PFSK-1 (cell line): ENCODE results near the gene PODXL2.

Experiments
- FOXP2 ChIP-seq: optimal IDR thresholded peaks from 2 replicates; pipeline ENCODE3; 2011; ENCODE audit warnings: borderline replicate concordance, control low read depth, inconsistent platforms; ENCODE audit not compliant: insufficient read depth; ENCODE audit errors: extremely low read length, extremely low read depth
- POLR2AphosphoS5 ChIP-seq: IDR thresholded peaks from 2 replicates; pipeline ENCODE4 v1.6.1; 2012; ENCODE audit warnings: low read depth, mild to moderate bottlenecking, control low read depth, low read length, moderate library complexity
- REST ChIP-seq, 2 experiments: IDR thresholded peaks; 2 replicates each; pipeline versions ENCODE4 v1.6.1 to v1.8.0; 2011 to 2012; ENCODE audit warnings: low read depth in 2 of 2, low read length in 2 of 2, control low read depth in 1 of 2, inconsistent platforms in 1 of 2, mild to moderate bottlenecking in 1 of 2, moderate library complexity in 1 of 2; ENCODE audit not compliant: insufficient read depth in 1 of 2
- SIN3A ChIP-seq: IDR thresholded peaks from 2 replicates; pipeline ENCODE4 v1.6.1; 2012; ENCODE audit warnings: mild to moderate bottlenecking, low read length, moderate library complexity, borderline replicate concordance; ENCODE audit not compliant: insufficient read depth
- TAF1 ChIP-seq: IDR thresholded peaks from 2 replicates; pipeline ENCODE4 v1.6.1; 2012; ENCODE audit warnings: low read length, control low read depth, borderline replicate concordance; ENCODE audit not compliant: insufficient read depth

The PODXL2 gene

GRCh38 chr3:127663151-127663550, 34.2 kb downstream of the PODXL2 start:
- TF ChIP-seq TAF1 = no peak
- TF ChIP-seq POLR2AphosphoS5 = no peak
- TF ChIP-seq REST (IDR thresholded peaks at IDR 0.05; ENCODE audit: insufficient read depth in 1 of 2, low read depth in 2 of 2, low read length in 2 of 2) = no peak
- TF ChIP-seq FOXP2 = no peak
- no peak for TF ChIP-seq SIN3A

GRCh38 chr3:127665165-127665564, 36.2 kb downstream of the PODXL2 start:
- TF ChIP-seq POLR2AphosphoS5 (no peak), REST (IDR thresholded peaks at IDR 0.05; ENCODE audit: insufficient read depth in 1 of 2, low read depth in 2 of 2, low read length in 2 of 2) (no peak), SIN3A (no peak), TAF1 (no peak), FOXP2 (no peak)

- no peak for TF ChIP-seq SIN3A
- TF ChIP-seq TAF1 = no peak
- TF ChIP-seq POLR2AphosphoS5 = no peak
- no peak for TF ChIP-seq REST (IDR thresholded peaks at IDR 0.05; ENCODE audit: insufficient read depth in 1 of 2, low read depth in 2 of 2, low read length in 2 of 2)
- no peak for TF ChIP-seq FOXP2
Observed at GRCh38 chr3:127665586-127665985, 36.6 kb downstream of the PODXL2 start.

GRCh38 chr3:127666676-127667075, 37.7 kb downstream of the PODXL2 start:
- TF ChIP-seq FOXP2 = no peak
- no peak for TF ChIP-seq POLR2AphosphoS5
- TF ChIP-seq TAF1 = no peak

GRCh38 chr3:127667119-127667681, 38.2 kb downstream of the PODXL2 start:
- no peak for TF ChIP-seq TAF1
- no peak for TF ChIP-seq REST (IDR thresholded peaks at IDR 0.05; ENCODE audit: insufficient read depth in 1 of 2, low read depth in 2 of 2, low read length in 2 of 2)
- no peak for TF ChIP-seq POLR2AphosphoS5
- TF ChIP-seq SIN3A = no peak
- TF ChIP-seq FOXP2 = no peak
